ENCODE measurements around the gene MPC2. TPM values are rescaled to one million over a fixed set of nuclear protein-coding genes. Genes with fewer than 3 reads are reported as not detected.

MPC2 gene
- total RNA-seq, 1 experiment from 2014 or later: 159 TPM

- Histone ChIP-seq H3K27me3 (replicated peaks; ENCODE audit: control insufficient read depth, insufficient read depth, low read length) (no peaks in the 10 kb centered on the region), H3K4me3 (ENCODE audit: low read depth, low read length) (no peak overlapping the region), H3K4me1 (peaks cover 44% of the 10 kb centered on the region), H3K9me3 (no peaks in the 10 kb centered on the region), H3K36me3 (ENCODE audit: control insufficient read depth, insufficient read depth, low read length) (no peaks in the 10 kb centered on the region)
- Mint-ChIP-seq H3K36me3 (ENCODE audit: insufficient read depth, unreplicated experiment) (peaks cover 14% of the 10 kb centered on the region), H3K9me3 (ENCODE audit: unreplicated experiment) (no peaks in the 10 kb centered on the region), H3K4me3 (ENCODE audit: unreplicated experiment) (no peak overlapping the region), H3K27ac (ENCODE audit: unreplicated experiment) (no peak overlapping the region), H3K27me3 (ENCODE audit: insufficient read depth, unreplicated experiment) (no peaks in the 10 kb centered on the region), H3K4me1 (ENCODE audit: low read depth, unreplicated experiment) (peaks cover 30% of the 10 kb centered on the region)
- ChIA-PET POLR2A (interaction anchor here (0.8 kb wide), 1 partner anchor 213 kb away, joined by 4 read pairs; the partner anchor contains the start of gene GPR161), CTCF (interaction anchor here (0.6 kb wide), 1 partner anchor 13 kb away, joined by 3 read pairs; the partner anchor contains the start of genes DCAF6 and MPC2)
- intact Hi-C loops (cut with micrococcal nuclease; ENCODE audit: unreplicated experiment): no loop called here
- TF ChIP-seq CTCF (IDR thresholded peaks at IDR 0.05; ENCODE audit: insufficient read depth in 1 of 2, low read depth in 1 of 2, low read length in 1 of 2, severe bottlenecking in 1 of 2, unreplicated experiment in 1 of 2): no peak
- no TSS peak for BruUV-seq (replicated peaks)
- no peak for DNase-seq
Observed at GRCh38 chr1:167924102-167924501, 12.8 kb downstream of the MPC2 start.

GRCh38 chr1:167923324-167924056 is 13.4 kb downstream of the MPC2 start:
- H3K27ac Mint-ChIP-seq (ENCODE audit: unreplicated experiment): no peak overlapping the region
- no peaks in the 10 kb centered on the region for H3K9me3 Mint-ChIP-seq (ENCODE audit: unreplicated experiment)
- H3K36me3 Mint-ChIP-seq (ENCODE audit: insufficient read depth, unreplicated experiment): peaks cover 16% of the 10 kb centered on the region
- POLR2A ChIA-PET: interaction anchor here (0.8 kb wide), 1 partner anchor 213 kb away, joined by 4 read pairs; the partner anchor contains the start of gene GPR161
- no peak overlapping the region for H3K4me3 Mint-ChIP-seq (ENCODE audit: unreplicated experiment)
- DNase-seq: no peak
- no TSS peak for BruUV-seq (replicated peaks)
- CTCF ChIA-PET: interaction anchor here (0.6 kb wide), 1 partner anchor 13 kb away, joined by 3 read pairs; the partner anchor contains the start of genes DCAF6 and MPC2
- Histone ChIP-seq H3K4me3 (ENCODE audit: low read depth, low read length) (no peak overlapping the region), H3K4me1 (peaks cover 37% of the 10 kb centered on the region), H3K27me3 (replicated peaks; ENCODE audit: control insufficient read depth, insufficient read depth, low read length) (no peaks in the 10 kb centered on the region), H3K9me3 (no peaks in the 10 kb centered on the region), H3K36me3 (ENCODE audit: control insufficient read depth, insufficient read depth, low read length) (no peaks in the 10 kb centered on the region)
- peaks cover 30% of the 10 kb centered on the region for H3K4me1 Mint-ChIP-seq (ENCODE audit: low read depth, unreplicated experiment)
- intact Hi-C loops (cut with micrococcal nuclease; ENCODE audit: unreplicated experiment): no loop called here
- no peak for TF ChIP-seq CTCF (IDR thresholded peaks at IDR 0.05; ENCODE audit: insufficient read depth in 1 of 2, low read depth in 1 of 2, low read length in 1 of 2, severe bottlenecking in 1 of 2, unreplicated experiment in 1 of 2)
- no peaks in the 10 kb centered on the region for H3K27me3 Mint-ChIP-seq (ENCODE audit: insufficient read depth, unreplicated experiment)

GRCh38 chr1:167922611-167923074 is 14.2 kb downstream of the MPC2 start:
- Mint-ChIP-seq H3K36me3 (ENCODE audit: insufficient read depth, unreplicated experiment) (peaks cover 18% of the 10 kb centered on the region), H3K4me1 (ENCODE audit: low read depth, unreplicated experiment) (peaks cover 28% of the 10 kb centered on the region), H3K27me3 (ENCODE audit: insufficient read depth, unreplicated experiment) (no peaks in the 10 kb centered on the region), H3K9me3 (ENCODE audit: unreplicated experiment) (no peaks in the 10 kb centered on the region), H3K27ac (ENCODE audit: unreplicated experiment) (no peak overlapping the region), H3K4me3 (ENCODE audit: unreplicated experiment) (no peak overlapping the region)
- Histone ChIP-seq H3K9me3 (no peaks in the 10 kb centered on the region), H3K27me3 (replicated peaks; ENCODE audit: control insufficient read depth, insufficient read depth, low read length) (no peaks in the 10 kb centered on the region), H3K36me3 (ENCODE audit: control insufficient read depth, insufficient read depth, low read length) (no peaks in the 10 kb centered on the region), H3K4me3 (ENCODE audit: low read depth, low read length) (no peak overlapping the region), H3K4me1 (peaks cover 39% of the 10 kb centered on the region)
- DNase-seq: no peak
- intact Hi-C loops (cut with micrococcal nuclease; ENCODE audit: unreplicated experiment): no loop called here
- no peak for TF ChIP-seq CTCF (IDR thresholded peaks at IDR 0.05; ENCODE audit: insufficient read depth in 1 of 2, low read depth in 1 of 2, low read length in 1 of 2, severe bottlenecking in 1 of 2, unreplicated experiment in 1 of 2)
- POLR2A ChIA-PET: no interaction called here
- CTCF ChIA-PET: no interaction called here
- BruUV-seq (replicated peaks): no TSS peak

Data from Caco-2 (cell line).